Activated CD4-positive, alpha-beta T cell treated with anti-CD3 and anti-CD28 coated beads, Interleukin-2, amount 50 U/mL, for 16 hours (primary cell): ENCODE measurements around the gene PIK3R1.

ENCODE experiments used
- DNase-seq: peaks from one replicate; pipeline ENCODE4 v3.0.0-alpha.2; 2020

PIK3R1 gene

DNA sequence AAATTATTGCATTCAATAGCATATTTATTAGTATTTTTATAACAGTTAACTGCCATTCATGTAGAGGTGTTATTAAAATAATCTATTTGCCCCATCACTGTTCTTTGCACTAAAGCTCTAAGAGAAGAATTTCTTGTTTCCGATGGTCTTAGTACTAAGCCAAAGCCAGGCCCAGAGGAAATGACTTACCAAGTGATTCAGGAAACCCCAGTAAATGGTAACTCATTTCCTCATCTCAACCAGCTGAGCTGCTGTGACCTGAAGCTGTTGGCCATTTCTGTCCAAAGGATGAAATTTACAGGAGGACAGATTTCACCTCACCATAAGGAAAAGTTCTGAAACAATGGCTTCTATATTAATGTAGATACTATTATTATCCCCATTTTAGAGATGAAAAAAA, 117.0 kb downstream of the PIK3R1 start:
- no peak for DNase-seq

DNA sequence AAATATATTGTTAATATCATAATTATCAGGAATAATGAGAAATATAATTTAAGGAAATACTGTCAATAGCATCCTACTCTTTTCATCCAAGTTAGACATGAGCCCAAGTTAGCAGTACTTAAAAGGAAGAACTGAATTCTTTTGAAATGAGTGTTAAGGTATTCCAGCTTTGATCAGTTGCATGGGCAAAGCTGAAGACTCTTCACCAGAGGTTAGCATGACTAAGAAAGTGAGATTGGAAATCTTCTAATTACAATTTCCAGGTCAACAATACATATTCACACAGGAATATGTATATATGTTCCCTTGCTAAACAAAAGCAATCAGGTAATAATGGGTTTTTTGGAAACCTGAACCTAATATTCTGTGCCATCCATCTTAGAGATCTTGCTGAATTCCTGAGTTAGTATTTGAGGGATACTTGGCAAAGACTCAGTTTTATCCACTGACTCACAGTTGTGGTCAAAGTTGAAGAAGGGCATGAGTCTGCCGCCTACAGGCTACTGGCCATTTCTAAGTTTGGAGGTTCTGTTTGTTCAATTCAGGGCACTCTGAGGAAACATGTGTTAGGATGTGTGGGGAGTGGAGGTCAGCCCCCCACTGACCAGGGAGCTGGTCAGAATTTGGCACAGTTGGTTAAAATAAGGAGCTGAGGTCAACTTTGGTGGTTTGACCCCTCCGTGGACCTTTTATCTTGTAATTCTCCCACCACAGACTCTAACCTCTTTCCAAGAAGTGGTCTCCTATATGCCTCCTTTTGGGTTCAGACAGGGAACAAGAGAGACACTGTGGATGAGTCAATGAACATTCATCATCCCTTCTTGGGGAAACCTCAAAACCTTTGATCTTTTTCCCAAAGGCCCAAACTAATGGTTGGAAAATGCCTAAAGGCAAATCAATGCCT, 118.3 kb downstream of the PIK3R1 start:
- no peak for DNase-seq

DNA sequence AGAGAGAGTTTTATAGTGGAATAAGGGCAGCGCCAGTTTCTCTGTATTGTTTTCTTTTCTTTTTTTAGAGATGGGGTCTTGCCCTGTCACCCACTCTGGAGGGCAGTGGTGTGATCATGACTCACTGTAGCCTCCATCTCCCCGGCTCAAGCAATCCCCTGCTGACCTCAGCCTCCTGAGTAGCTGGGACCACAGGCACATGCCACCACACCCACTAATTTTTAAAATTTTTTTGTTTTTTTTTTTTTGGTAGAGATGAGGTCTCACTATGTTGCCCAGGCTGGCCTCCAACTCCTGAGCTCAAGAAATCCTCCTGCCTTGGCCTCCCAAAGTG, 119.0 kb downstream of the PIK3R1 start:
- DNase-seq: no peak

DNA sequence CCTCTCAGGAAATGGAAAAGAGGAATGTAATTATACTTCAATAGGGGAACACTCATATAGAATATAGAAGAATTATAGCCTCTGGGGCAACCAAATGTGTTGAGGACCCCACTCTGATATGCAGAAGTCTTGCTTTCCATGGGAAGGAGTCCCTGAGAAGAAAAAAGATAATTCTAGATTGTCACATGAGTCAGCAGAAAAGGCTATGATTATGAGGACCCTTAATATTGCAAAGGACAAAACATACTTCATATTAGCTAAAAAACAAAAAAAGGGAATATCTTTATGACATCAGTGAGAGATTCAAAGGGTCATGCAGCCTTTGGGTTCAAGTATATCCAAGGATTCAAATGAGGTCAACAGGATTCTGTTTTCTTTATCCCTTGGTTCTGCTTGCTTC, 119.5 kb downstream of the PIK3R1 start:
- DNase-seq: no peak

DNA sequence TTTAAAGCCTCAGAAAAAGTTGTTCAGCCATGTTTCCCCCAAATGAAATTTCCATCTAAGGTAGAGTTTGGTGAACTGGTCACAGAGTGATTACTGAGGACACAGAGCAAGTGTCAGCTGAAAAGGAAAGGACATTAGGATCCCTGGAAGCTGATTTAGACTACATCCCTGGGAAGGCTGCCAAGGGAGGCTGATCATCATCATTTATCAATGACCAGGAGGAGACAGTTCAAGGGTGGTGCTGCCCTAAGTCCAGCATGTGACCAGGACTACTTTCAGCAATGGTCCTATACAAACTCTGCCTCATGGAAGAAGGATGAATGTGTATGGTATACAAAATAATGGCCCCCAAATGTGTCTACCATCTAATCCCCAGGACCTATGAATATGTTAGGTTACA, 120.6 kb downstream of the PIK3R1 start:
- DNase-seq: no peak

DNA sequence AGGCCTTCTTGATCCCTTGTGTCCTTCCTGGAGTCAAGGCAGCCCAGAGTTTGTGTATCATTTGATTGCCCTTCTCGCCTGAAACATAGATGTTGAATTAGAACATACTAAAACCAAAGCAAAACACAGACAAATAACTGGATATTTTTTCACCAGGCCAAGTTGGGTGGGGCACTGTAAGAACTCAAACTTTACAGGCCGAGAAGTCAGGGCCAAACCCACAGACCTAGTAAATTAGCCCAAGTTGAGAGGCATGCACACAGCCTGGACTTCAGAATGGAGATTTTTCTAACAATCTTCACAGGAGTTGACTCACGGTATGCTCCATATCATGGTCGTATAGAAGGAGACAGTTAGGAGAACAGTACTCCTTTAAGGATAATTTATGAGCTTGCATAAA, 121.7 kb downstream of the PIK3R1 start:
- DNase-seq: no peak

DNA sequence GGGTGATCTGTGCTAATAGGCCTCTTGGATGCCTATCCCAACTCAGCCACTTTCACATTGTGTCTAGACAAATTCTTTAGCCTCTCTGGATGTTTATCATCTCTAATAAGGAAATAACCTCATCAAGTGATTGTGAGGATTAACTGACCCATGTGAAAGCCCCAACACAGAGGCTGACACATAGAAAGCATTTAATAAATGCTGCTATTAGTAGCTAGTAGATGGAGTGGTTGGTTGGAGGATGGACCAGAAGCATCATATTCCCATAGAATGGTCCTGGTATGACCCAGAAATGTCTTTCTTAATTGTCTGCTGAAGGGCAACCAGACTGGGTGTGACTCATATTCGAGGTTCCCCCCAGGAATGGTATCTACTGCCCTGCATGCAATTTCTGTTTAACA, 124.4 kb downstream of the PIK3R1 start:
- DNase-seq: no peak

DNA sequence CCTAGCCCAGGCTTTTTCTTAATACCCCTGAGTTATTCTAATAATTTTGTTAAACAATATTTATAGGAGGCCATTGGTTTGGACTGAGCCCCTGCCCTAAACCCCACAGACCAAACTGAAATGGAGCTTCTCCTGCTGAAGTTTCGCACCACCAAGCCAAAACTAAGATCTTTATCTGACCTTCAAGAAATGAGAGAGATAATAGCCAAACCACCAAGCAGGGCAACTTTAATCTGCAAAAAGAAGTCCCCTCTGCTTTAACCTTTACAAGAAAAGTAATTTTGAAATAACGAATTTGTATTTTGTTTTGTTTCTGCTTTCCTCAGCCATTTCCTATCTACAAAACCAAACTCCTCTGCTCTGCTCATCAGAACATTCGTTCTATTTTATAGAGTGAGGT, 125.5 kb downstream of the PIK3R1 start:
- no peak for DNase-seq

DNA sequence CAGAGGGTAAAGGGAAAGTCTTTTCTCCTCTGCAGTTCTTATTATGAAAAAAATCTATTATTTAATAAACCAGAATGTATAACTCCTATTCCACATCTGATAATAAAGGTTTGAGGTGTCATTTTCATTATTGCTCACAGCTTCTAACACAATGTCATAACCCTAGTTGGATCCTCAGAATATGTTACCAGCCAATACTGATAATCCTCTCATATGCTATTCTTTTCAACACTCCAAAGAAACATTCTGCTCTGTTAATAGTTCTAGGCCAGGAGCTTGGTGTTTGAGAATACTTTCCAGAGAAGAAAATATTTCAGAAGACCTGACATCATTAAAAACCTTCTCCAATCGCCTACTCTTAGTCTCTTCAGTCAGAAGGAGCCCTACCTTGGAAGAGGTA, 127.1 kb downstream of the PIK3R1 start:
- peak; percentile 42 for DNase-seq

DNA sequence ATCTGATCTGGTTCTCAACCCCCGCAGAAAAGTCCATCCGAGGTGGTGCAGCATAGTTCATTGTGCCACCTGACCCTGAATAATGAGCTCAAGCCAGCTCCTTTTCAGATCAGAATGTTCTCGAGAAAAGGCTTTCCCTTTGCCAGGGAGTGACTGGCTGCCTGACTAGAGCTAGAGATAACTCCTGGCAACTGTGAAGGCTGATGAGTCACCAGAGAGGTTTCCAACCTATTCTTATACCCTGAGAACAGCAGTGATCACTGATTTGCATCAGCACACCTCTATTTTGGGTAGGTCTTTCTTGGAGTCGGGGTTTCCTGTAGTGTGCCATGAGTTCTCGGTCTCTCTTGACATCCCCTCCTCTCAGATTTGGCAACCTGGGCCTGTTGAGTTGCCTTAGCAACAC, 127.9 kb downstream of the PIK3R1 start:
- DNase-seq: peak; percentile 70

DNA sequence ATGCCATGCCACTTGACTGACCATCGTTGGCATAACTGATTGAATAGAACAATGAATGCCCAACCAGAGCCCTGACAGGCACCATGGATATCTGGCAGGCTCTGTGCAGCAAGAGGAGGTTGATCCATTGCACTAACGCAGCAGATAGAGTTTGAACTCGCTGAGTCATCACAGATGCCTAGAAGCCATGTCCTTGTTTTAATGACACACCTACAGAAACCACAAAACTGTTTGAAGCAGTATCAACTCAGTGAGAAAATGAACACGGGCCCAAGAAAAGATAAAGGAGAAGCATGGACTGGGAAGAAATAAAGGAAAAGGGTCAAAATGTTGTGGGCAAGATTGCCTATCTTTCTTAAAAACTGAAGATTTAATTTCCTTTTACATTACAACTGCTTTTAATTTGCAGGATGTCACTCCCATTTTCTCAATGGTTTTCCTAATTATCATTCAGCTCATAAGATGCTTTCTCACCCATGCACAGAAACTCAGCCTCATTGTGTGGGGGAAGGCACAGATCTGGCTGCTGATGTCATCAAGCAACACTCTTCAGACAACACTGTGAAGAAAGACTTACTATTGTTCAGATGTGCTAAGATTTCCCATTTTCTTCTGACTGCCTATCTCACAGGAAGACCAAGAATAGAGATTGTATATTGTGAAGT, 129.0 kb downstream of the PIK3R1 start:
- DNase-seq: peak; percentile 57

DNA sequence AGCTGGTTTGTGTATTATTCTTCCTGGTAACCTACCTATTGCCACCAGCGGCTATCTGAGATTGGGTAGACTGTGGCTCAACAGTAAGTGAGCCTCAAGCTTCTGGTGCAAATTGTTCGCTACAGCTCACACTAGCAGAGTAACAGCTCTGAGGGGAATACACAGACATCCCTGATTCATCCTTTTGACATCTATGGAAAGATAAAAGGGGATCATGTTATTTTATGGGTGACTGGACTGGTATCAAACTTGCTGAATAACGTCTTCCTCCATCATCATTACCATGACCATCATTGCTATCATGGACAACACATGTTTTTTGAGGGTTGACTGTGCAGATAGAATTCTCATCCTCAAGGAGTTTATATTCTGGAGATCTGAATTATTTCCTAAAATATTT, 129.6 kb downstream of the PIK3R1 start:
- DNase-seq: no peak

DNA sequence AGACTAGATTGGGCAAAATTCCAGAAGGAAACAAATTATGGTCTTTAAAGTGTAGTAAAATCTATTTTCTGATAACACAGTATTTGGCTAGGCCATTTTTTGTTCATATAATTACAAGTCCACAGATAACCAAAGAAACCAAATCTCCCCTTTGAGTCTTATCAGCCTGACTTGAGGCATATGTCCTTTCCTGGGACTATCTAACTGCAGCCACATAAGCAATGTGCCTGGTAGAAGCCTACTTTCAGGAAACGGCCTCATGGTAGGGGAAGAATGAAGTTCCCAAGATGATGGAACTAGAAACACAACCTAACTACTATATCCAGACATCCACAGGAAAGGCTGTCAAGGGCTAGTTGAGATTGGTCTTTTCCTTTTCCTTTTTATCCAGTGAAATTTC, 130.0 kb downstream of the PIK3R1 start:
- DNase-seq: no peak

DNA sequence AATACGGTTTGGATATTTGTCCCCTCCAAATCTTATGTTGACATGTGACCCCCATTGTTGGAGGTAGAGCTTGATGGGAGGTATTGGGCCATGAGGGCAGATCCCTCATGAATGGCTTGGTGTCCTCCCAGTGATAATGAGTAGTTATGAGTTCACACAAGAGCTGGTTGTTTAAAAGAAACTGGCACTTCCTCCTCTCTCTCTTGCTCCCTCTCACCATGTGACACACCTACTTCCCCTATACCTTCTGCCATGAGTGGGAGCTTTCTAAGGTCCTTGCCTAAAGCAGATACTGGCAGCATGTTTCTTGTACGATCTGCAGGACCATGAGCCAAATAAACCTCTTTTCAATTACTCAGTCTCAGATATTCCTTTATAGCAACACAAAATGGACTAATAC, 132.0 kb downstream of the PIK3R1 start:
- no peak for DNase-seq

DNA sequence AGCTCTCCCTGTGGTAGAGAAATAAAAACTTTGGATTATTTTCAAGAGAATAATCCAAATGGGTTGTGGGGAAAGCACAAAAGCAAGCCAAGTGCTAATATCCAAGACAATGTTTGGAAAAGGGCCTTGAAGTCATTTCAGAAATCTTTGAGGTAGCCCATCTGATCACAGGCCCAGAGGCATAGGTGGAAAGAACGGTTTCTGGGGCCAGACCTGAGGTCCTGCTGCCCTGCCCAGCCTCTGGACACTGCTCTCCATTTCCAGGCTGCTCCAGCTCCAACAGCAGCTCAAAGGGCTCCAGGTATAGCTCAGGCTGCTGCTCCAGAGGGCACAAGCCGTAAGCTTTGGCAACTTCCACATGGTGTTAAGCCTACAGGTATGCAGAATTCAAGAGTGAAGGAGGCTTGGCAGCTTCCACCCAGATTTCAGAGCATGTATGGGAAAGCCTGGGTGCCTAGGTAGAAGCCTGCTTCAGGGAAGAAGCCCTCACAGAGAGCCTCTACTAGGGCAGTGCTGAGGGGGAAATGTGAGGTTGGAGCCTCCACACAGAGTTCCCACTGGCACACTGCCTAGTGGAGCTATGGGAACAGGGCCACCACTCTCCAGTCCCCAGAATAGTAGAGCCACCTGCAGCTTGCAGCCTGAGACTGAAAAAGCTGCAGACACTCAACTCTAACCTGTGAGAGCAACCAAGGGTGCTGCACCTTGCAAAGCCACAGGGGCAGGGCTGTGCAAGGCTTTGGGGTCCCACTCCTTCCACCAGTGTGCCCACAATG, 133.1 kb downstream of the PIK3R1 start:
- DNase-seq: no peak

DNA sequence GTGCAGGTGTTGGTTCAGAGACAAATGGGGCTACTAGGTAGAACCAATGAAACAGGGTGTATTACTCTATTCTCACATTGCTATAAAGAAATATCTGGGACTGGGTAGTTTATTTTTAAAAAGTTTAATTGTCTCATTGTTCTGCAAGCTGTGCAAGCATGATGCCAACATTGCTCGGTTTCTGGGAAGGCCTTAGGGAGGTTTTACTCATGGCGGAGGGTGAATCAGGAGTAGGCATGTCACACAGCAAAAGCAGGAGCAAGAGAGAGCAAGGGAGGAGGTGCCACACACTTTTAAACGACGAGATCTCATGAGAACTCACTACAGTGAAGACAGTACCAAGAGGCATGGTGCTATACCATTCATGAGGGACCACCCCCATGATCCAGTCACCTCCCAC, 134.6 kb downstream of the PIK3R1 start:
- DNase-seq: no peak
